Measurements from ENCODE around the gene SH3GL2.

The SH3GL2 gene

DNA sequence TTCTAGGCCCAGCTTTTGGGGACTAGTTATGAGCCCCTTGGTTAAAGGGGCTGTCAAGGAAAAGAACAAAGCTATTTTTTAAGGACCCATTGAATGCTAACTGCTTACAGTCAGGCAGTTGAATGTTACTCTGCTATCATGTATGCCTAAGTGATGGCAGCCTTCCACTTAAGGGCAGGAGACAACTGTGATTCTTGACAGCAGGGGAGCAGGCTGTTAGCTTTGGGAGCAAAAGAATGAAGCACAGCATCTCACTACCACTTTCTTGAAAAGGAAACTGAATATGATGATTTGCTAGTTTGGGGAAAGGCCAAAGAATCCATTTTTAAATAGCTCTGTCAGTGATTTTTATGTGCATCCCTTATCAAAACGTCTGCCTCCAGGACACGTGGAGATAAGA is 221.6 kb downstream of the SH3GL2 start:
- DNase-seq: no peak
- intact Hi-C loops (cut with DNase I): loop anchor here (5.0 kb wide), 1 partner anchor 268 kb away; no protein-coding TSS in a partner anchor

DNA sequence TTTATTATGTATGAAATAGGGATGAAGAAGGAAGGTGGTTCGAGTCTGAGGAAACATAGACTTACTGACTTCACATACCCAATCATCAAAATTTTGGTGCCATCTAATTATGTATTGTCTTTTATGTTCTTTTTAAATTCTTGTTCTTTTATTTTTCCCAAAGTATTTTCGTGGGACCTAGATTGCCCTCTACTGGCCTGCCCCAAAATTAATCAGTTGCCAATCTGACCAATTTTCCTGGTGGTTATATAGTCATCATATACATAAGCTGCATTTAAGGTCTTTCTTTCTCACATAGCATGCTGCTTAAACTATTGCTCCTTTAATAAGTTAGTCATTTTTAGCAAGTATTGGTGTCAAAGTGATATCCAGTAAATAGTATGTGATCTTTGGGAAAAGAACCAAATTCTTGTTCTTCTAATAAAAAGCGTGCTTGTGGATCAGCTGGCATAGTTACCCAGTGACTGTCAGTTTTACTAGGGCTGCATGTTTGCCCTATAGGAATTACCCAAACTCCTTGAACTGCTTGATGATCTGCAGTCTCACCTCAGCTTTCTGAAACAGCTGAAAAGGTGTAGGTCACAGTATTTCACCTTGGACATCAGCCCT is 223.5 kb downstream of the SH3GL2 start:
- no peak for DNase-seq
- intact Hi-C loops (cut with DNase I): loop anchor here (5.0 kb wide), 1 partner anchor 270 kb away; no protein-coding TSS in a partner anchor

- DNase-seq: no peak
- intact Hi-C loops (cut with DNase I): no loop called here
Observed at GRCh38 chr9:17807613-17808282, 228.9 kb downstream of the SH3GL2 start.

GRCh38 chr9:17810317-17810716 is 231.5 kb downstream of the SH3GL2 start:
- no peak for DNase-seq
- intact Hi-C loops (cut with DNase I): loop anchor here (2.0 to 5.0 kb wide), 2 partner anchors 402 to 1217 kb away; no protein-coding TSS in a partner anchor

DNA sequence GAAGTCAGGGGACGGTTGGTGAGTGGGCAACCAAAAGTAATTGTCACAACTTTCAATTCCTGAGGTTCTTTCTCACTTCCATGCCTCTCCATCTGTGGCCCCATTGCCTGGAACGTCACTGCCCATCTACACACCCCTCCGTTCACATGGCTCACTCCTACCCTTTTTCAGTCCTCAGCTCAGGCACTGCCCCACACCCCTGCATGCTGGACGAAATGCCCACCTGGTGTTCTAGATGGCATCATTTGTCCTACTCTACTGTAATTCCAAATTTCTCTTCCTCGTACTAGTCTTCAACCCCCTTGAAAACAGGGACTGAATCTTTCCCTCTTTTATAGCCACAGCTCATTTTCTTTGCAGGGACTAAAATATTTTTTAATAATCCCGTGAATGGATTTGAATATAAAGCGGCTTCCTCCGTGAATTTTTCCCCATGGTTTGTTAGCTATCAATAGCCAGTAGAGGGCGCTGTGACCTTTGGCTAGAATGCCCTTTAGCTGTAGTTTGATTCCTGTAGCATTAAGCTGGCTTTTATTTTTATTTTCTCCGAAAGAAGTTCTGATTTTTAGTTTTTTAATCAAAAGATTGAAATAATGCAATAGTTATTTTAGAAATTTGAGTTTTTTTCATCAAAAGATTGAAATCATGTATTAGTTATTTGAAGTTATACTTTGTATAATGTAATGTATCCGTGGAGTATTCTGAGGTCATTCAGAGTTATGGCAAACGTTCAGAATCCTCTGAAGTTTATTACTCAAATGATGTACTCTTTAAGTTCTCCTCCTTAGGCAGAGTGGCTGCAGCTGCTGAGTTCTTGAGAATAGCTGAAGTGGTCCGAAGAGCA is 232.1 kb downstream of the SH3GL2 start:
- intact Hi-C loops (cut with DNase I): loop anchor here (2.0 to 5.0 kb wide), 2 partner anchors 402 to 1216 kb away; no protein-coding TSS in a partner anchor
- peak in 5 of 10 donors; percentile 24 to 65 (median 54) for DNase-seq

GRCh38 chr9:17813798-17814197 is 234.9 kb downstream of the SH3GL2 start:
- intact Hi-C loops (cut with DNase I): loop anchor here (5.0 kb wide), 1 partner anchor 1214 kb away; no protein-coding TSS in a partner anchor
- DNase-seq: no peak

DNA sequence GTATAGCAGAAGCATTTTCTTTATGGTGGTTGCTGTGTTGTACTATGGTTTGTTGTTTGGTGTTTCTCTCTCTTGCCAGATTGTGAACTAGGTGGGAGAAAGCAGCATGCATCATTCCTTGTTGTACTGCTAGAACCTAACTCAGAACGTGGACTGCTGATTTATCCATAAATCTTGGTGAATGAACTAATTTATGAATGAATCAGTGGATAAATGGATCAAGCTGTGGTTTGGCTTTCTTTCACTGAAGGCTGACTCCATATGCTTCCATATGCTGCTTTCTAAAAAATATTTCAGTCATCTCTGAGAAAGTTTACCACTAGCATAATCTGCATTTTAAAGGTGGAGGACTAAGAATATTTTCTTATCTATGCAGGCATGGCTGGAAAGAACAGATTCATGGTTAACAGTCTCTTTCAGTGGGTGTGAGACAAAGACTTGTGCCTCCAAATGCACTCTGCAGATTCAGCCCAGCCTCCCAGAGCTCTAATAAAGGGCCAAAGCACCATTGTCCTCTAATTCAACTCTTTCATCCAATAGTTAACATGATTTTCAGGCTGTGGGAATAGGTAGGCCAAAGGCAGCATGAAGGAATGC is 237.7 kb downstream of the SH3GL2 start:
- intact Hi-C loops (cut with DNase I): no loop called here
- DNase-seq: no peak

DNA sequence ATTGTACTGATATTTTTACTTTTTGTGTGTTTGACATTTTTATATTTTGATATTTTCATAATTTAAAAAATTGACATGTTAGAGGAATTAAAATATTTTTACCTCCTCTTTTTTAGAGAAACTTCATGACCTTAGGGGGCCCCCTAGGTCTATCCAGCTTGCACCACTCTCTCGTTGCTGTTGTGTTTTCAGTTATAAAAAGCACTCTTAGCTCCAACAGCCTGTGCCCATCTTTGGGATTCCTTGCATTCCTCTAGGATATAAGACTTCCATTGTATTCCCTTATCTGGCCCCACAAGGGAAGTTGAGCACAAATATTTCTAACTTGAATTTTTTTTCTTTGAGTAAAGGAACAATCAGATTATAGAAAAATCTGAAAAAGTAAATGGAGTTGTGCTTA is 245.3 kb downstream of the SH3GL2 start:
- intact Hi-C loops (cut with DNase I): no loop called here
- no peak for DNase-seq

GRCh38 chr9:17824616-17825264 is 245.9 kb downstream of the SH3GL2 start:
- intact Hi-C loops (cut with DNase I): no loop called here
- DNase-seq: no peak

- intact Hi-C loops (cut with DNase I): no loop called here
Observed at GRCh38 chr9:17825265-17825659, 246.4 kb downstream of the SH3GL2 start.

DNA sequence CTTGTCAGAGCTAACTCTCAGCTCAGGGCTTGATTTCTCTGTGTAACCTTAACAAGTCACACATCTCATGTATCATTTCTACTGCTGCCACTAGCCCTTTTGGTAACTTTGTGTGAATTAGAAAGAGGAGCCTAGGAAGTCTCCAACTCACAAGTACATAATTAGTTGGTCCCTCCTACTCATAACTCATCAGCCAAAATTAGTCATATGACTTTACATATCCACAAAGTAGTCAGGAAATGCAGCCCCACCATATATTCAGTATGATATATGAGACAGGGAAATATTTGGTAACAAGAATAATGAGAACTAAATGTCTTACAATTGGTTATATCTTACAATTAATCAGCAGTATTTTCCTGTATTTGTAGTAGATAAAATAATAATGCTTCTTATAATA is 250.2 kb downstream of the SH3GL2 start:
- no peak for DNase-seq
- intact Hi-C loops (cut with DNase I): no loop called here

More at GRCh38 chr9:17825265-17825659, 246.4 kb downstream of the SH3GL2 start:
- no peak for DNase-seq

- DNase-seq: no peak
- intact Hi-C loops (cut with DNase I): no loop called here
Observed at GRCh38 chr9:17829812-17830385, 251.0 kb downstream of the SH3GL2 start.

DNA sequence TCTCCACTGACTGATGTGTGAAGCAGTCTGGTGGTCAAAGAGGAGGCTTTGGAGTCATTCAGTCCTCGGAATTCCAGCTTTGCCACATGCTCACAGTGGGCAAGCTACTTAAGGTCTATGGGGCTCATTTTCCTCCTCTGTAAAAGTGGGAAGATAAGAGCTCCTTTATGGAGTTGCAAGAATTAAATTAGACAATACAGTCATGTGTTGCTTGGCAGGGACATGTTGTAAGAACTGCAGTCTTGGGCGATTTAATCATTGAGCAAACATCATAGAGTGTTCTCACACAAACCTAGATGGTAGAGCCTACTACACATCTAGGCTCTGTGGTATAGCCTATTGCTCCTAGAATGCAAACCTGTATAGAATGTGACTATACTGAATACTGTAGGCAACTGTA is 253.9 kb downstream of the SH3GL2 start:
- intact Hi-C loops (cut with DNase I): no loop called here
- DNase-seq: no peak

DNA sequence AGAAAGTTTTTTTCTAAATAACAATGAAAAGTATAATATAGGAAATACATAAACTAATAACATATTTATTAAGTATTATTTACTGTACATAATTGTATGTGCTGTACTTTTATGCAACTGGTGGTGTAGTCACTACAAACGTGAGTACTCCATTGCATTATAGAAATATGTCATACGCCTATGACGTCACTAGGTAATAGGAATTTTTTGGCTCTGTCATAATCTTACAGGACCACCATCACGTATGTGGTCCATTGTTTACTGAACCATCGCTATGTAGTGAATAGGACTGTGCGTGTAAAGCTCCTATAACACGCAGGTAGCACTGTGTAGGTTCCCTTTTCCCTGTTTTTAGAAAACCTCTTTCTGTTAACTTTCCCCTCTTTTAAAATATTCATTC is 255.0 kb downstream of the SH3GL2 start:
- intact Hi-C loops (cut with DNase I): no loop called here
- no peak for DNase-seq

DNA sequence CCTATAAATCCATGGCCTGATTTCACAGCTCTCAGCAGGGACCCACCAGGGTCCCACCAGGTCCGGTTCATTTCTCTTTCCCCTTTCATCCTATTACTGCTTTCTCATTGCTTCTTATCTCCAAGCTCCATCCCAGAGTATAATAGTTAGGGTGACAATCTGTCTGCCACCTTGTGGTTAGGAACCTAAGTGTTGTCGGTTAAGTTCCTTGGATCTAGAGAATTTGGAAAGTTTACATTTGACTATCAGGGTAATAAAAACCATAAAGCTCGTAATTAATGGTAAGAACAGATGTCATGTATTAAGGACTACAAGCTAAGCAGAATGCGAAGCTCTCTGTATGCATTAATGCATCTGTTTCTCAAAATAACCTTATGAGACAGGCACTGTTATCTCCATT is 259.1 kb downstream of the SH3GL2 start:
- intact Hi-C loops (cut with DNase I): no loop called here
- DNase-seq: no peak

- intact Hi-C loops (cut with DNase I): no loop called here
- DNase-seq: no peak
Observed at GRCh38 chr9:17839776-17840175, 260.9 kb downstream of the SH3GL2 start.

DNA sequence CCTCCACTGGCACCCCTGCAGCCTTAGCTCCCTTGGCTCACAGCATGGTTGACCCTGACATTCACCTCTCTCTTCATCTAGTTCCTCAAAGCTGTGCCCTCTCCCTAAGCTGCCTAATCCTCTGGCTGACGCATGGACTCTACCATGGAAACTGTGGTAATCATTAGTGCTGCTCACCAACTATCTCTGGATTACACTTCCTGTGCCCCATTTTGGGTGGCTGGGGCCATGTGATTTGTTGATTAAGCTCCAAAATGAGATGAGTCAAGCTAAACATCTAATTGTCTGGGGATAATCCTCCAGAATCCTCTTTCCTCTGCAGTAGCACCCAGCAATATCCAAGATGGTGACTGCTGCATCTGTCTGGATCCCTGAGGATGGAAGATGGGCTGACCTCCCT is 264.4 kb downstream of the SH3GL2 start:
- intact Hi-C loops (cut with DNase I): no loop called here
- no peak for DNase-seq
